Neural cell (in vitro differentiated cells): ENCODE data around the gene ZNF618.

Experiments
- EP300 ChIP-seq: fragments of 450-650 bp; conservative IDR thresholded peaks from 2 replicates; pipeline ENCODE4 v1.6.1; 2014; ENCODE audit warnings: antibody characterized with exemption, mild to moderate bottlenecking, moderate library complexity; ENCODE audit not compliant: poor library complexity, severe bottlenecking
- EZH2 ChIP-seq: fragments of 200-600, 300-800 bp; shearing (Covaris generic), sonication (generic); IDR thresholded peaks from 2 replicates; pipeline ENCODE4 v1.6.1; 2014; ENCODE audit warnings: antibody characterized with exemption, low read length, borderline replicate concordance, mild to moderate bottlenecking; ENCODE audit not compliant: insufficient read depth, poor library complexity, severe bottlenecking
- MXI1 ChIP-seq: fragments of 450-650 bp; conservative IDR thresholded peaks from 2 replicates; pipeline ENCODE4 v1.6.1; 2014; ENCODE audit warnings: antibody characterized with exemption, mild to moderate bottlenecking; ENCODE audit not compliant: poor library complexity, severe bottlenecking
- POLR2AphosphoS5 ChIP-seq: IDR thresholded peaks from 2 replicates; pipeline ENCODE4 v1.6.1; 2012
- RAD21 ChIP-seq: fragments of 450-650 bp; conservative IDR thresholded peaks from 2 replicates; pipeline ENCODE4 v1.6.1; 2014; ENCODE audit warnings: antibody characterized with exemption, mild to moderate bottlenecking, moderate library complexity
- REST ChIP-seq: IDR thresholded peaks from 2 replicates; pipeline ENCODE4 v1.6.1; 2012; ENCODE audit warnings: borderline replicate concordance
- SMC3 ChIP-seq: fragments of 450-650 bp; conservative IDR thresholded peaks from 2 replicates; pipeline ENCODE4 v1.6.1; 2014; ENCODE audit warnings: antibody characterized with exemption, mild to moderate bottlenecking, moderate library complexity; ENCODE audit not compliant: poor library complexity
- TAF1 ChIP-seq: IDR thresholded peaks from 2 replicates; pipeline ENCODE4 v1.6.1; 2012; ENCODE audit warnings: low read depth
- TF ChIP-seq, protein P1 (sequence below): fragments of 450-650 bp; IDR thresholded peaks from 2 replicates; pipeline ENCODE4 v1.5.1; 2014; ENCODE audit warnings: antibody characterized with exemption, mild to moderate bottlenecking, moderate library complexity; ENCODE audit not compliant: poor library complexity, severe bottlenecking

- TF ChIP-seq, protein P1, sequence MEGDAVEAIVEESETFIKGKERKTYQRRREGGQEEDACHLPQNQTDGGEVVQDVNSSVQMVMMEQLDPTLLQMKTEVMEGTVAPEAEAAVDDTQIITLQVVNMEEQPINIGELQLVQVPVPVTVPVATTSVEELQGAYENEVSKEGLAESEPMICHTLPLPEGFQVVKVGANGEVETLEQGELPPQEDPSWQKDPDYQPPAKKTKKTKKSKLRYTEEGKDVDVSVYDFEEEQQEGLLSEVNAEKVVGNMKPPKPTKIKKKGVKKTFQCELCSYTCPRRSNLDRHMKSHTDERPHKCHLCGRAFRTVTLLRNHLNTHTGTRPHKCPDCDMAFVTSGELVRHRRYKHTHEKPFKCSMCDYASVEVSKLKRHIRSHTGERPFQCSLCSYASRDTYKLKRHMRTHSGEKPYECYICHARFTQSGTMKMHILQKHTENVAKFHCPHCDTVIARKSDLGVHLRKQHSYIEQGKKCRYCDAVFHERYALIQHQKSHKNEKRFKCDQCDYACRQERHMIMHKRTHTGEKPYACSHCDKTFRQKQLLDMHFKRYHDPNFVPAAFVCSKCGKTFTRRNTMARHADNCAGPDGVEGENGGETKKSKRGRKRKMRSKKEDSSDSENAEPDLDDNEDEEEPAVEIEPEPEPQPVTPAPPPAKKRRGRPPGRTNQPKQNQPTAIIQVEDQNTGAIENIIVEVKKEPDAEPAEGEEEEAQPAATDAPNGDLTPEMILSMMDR: no peak
- no peak for TF ChIP-seq TAF1
- no peak for TF ChIP-seq MXI1
- no peak for TF ChIP-seq RAD21
- no peak for TF ChIP-seq EP300
- TF ChIP-seq REST: no peak
- no peak for TF ChIP-seq SMC3
- TF ChIP-seq EZH2: no peak
- TF ChIP-seq POLR2AphosphoS5: no peak
These were observed 181.2 kb downstream of the ZNF618 start for GRCh38 chr9:114057161-114057885.
